Left renal pelvis (tissue), 4 donors: Measurements from ENCODE around the gene NALCN. TPM values are rescaled to one million over a fixed set of nuclear protein-coding genes. Genes with fewer than 3 reads are reported as not detected.
"Not testable (repeated sequence)": the region's sequence is repeated elsewhere in the genome, so short reads cannot be mapped to it uniquely, and the experiment has no call there.

ENCODE experiments used
- DNase-seq, 4 donors: peaks; one replicate each; pipeline ENCODE4 v3.0.0-alpha.2; 2013; ENCODE audit warnings: low read depth in 4 of 4, low spot score in 3 of 4
- polyA plus RNA-seq, 4 donors: library from polyadenylated mRNA; unstranded; fragments of 120-200 nt; gene quantifications; one replicate each; pipeline ENCODE4 v1.2.1, GENCODE V29; 2013; ENCODE audit not compliant: insufficient read length in 4 of 4

Gene NALCN
- polyA plus RNA-seq, 4 donors = 1.2 to 2.2 (median 1.5) TPM

DNA sequence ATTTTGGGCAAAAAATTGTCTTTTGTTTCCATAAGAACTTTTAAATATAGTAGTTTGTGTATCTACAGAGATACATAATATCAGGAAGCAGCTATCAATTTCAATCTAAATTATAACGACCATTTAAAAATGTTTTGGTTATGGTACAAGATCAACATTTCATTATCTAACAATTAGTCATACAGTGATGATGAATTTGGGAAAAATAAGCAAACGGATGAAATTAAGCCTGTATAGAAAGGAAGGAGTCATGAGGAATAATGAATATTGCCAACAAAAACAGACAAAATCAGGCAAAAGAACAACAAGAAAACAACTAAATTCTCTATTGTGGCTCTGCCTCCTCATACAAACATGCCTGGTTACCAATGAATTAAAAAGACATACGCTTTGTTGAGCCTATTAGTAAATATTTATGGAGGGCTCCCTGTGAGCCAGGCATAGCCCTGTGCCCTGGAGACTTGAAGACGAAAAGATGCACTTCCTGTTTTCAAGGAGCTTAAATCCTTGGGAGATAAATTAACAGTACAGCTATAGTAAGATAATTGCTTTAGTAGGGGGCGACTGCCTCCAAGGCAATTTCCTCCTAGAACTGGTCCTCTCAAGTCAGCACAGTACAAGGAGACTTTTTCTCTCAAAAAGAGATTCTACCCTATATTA, 73.0 kb downstream of the NALCN start:
- no peak for DNase-seq

GRCh38 chr13:101341464-101341863, 74.8 kb downstream of the NALCN start:
- no peak for DNase-seq

DNA sequence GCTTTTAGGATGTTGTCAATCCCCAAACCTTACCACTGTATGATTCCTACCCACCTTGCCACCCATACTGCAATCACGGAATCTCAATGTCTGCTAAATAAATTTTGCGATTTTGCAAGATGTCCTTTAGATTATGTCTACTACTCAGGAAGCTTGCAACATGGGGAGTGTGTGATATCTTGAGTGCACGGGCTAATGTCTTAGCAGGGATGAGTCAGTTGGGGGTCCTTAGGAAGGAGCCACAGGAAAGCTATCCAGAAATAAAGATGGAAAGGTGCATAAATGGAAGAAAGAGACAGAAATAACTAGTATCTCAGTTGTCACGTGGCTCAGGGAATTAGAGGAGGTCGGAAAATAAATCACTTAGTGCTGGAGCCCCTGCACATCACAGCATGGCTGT, 77.1 kb downstream of the NALCN start:
- no peak for DNase-seq

- DNase-seq = no peak
Observed at GRCh38 chr13:101332583-101332982, 83.7 kb downstream of the NALCN start.

DNA sequence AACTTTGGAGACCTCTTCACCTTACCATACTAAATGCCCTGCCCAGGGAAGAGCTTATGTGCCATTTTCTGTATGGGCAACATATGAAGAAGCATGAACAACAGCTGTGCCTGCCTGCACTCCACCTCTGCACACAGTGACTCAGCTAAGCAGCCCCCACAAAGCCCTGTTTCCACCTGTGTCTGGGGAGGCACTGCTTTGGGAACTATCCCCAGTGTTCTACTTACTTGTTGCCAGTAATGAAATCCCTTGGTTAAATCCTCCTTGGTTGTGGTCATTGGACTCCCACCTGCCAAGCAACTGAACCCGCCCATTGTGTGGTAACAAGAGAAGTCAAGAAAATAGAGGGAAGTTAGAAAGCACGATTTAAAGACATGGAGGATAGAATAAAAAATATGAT, 84.6 kb downstream of the NALCN start:
- DNase-seq = no peak

DNA sequence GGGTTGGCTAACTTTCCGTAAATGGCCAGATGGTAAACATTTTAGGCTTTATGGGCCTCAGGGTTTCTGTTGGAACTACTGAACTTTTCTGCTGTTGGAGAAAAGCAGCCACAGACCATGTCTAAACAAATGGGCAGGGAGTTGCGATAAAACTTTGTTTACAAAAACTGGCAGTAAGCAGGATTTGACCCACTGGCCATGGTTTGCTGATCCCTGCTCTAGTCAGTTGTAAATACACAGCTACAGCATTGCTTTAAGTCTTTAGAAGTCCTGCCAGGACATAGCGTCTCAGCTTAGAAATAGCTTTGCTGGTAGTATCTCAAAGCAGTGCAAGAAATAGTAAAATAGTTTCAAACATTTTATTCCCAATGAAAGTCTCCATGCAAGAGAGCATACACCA, 88.4 kb downstream of the NALCN start:
- peak in 2 of 4 donors; percentile 4 to 7 for DNase-seq

DNA sequence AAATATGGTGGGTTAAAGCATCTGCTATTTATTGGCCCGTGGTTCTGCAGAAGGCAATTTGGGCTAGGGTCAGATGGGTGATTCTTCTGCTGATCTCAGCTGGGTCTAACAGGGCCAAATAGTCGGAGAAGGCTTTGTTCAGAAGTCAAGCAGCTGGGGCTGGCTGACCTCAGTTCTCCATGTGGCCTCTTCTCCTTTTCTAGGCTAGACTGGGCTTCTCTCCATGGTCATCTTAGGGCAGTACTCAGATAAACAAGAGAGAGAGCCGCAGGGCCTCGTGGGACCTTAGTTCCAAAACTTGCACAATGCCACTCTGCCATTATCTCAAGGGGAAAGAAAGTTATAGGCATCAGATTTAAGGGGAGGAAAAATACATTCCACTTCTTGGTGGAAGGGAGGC, 89.6 kb downstream of the NALCN start:
- no peak for DNase-seq

DNA sequence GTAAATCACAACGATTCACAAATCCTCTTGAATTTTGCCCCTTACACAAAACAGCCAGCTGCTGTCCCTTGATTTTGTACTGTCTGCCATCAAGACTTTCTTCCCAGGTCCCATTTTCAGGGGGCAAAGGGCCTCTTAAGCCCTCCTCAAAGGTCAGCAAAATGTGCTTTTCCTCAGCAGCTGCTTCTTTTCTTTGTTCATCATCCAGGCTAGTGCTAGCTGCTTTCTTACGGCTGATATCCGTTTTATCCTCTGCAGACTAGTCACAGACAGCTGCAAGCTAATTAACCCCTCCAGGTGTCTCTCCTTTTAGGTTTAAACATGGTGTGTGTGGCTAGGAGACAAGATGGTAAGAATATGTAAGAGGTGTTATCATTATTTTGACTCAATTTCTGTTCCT, 90.9 kb downstream of the NALCN start:
- no peak for DNase-seq

DNA sequence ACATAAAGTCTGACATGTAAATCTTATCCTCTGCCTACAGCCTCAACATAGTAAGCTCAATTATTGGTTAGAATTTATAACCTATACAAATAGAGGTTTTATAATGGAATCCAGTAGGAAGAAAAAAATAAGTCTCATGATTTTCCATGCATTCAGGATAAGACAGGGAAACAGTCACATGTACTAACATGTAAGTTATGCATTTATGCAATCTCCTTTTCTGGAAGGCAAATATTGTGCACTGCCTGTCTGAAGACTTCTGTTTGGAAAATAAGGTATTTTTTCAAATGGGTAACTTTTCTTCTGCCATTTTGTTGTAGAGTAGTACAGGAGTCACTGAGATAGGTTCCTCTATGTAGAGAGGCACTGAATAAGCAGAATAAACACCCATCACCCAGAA, 92.7 kb downstream of the NALCN start:
- no peak for DNase-seq

DNA sequence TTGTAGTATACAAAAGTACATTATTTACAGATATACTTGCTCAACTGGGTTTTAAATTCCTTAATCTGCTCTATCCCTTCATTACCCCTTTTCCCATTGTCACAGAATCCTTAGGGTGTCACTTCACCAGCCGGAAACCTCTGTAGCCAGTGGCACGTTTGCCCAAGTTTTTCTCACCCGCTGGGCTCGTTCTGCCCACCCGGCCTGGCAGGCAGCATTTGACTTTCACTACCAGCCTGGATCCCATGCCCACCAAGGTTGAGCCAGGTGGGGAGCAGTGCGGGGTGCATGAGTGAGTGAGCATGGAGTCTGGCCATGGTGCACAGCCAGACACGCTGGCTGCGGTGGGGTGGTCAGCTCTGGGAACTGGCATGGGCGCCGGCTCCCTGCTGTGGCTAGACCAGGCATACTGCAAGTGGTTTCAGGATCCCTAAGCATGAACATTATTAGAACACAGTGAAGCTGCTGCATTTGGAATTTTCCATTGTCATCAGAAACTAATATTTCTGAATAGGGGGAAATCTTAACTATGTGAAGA, 98.3 kb downstream of the NALCN start:
- DNase-seq = no peak

DNA sequence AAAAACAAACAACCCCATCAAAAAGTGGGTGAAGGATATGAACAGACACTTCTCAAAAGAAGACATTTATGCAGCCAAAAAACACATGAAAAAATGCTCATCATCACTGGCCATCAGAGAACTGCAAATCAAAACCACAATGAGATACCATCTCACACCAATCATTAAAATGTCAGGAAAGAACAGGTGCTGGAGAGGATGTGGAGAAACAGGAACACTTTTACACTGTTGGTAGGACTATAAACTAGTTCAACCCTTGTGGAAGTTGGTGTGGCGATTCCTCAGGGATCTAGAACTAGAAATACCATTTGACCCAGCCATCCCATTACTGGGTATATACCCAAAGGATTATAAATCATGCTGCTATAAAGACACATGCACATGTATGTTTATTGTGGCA, 102.8 kb downstream of the NALCN start:
- not testable (repeated sequence) for DNase-seq

GRCh38 chr13:101309014-101309619, 107.2 kb downstream of the NALCN start:
- DNase-seq = no peak

DNA sequence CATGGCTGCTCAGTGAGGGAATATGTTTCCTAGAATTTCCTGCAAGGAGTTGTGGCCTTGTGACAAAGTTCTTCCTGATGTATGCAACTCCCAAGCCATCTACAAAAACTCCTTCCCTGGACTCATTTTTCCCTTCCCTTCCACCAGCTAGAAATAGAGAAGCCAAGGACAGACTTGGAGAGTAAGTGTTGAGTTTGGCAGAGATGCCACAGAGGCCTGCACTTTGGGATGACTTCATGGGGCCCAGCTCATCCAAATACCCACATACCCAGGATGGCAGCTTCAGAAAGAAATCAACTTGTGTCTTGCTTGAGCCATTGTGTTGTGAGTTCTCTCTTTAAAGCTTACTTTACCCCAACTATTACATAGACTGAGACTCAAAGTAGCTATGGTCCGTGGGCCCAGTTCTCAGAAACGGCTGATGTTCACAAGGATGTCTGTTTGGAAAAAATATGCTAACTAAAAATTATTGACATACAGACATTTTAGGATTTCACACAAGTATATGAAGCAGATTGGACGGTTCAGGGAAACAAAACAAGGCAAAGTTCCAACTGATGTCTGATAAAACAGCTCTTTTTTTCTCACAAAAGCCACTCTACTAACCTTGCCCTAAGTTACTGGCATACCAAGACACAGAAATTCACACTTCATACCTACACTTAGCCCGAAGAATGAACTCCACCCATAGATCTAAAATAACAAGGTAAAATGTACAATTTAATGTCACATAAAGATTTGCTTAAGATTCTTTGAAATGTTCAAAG, 107.9 kb downstream of the NALCN start:
- no peak for DNase-seq

DNA sequence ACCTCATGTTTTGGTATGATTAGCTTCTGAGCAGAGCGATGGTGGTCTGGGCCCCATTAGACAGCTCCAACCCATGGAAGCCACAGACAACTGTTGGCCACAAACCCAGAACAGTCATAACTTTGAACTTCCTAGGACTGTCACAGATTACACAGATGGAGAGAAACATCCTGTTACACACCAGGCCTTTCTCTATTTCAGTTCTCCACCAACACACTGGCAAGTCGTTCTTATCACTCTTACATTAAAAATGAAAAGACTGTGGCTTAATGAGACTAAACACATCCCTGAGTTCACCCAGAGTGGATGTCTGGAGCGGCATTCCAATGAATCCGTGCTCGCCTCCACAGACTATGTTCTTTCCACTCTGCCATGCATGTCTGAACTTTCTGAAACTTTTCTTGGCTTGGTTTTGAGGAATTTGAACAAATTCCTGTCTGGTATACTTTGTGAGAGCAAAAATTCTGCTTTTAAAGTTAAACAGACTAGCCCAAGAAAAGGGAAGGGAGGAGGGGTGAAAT, 109.1 kb downstream of the NALCN start:
- DNase-seq = no peak

DNA sequence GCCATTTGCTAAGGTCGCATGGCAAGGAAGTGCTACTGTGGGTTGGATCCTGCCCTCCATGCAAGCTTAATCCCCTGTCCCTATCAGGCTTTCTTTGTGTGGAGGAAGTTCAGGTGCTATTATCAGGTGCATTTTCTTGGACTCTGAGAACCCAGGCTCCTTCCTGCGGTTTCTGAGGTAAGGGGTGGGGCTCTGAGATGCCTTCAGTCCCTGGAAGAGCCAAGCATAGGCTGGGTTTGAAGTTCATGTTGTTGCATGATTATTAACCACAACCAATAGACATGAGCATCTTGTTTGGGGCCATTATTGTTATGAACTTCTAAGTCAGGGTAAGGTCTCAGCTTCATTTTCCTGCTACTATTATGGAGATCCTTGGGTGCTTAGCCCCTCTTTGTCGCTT, 109.5 kb downstream of the NALCN start:
- DNase-seq = no peak

GRCh38 chr13:101305981-101306411, 110.3 kb downstream of the NALCN start:
- no peak for DNase-seq

GRCh38 chr13:101303521-101303920, 112.8 kb downstream of the NALCN start:
- DNase-seq = no peak

- DNase-seq = no peak
Observed at GRCh38 chr13:101301053-101301452, 115.3 kb downstream of the NALCN start.

DNA sequence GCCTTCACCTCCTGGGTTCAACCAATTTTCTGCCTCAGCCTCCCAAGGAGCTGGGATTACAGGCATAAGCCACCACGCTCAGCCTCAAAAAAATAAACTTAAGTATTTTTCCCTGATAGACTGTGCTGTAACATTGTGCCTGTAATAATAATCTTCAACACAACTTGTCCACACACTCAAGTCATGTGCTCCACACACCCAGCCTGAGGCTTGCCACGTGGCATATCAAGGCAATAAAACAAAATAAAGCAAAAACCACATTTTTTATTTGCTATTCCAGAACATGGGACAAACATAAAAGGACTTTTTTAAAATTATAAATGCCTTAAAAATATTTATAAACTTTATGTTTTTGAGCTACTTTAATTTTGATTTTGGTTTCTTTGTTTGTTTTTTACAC, 115.8 kb downstream of the NALCN start:
- DNase-seq = no peak

DNA sequence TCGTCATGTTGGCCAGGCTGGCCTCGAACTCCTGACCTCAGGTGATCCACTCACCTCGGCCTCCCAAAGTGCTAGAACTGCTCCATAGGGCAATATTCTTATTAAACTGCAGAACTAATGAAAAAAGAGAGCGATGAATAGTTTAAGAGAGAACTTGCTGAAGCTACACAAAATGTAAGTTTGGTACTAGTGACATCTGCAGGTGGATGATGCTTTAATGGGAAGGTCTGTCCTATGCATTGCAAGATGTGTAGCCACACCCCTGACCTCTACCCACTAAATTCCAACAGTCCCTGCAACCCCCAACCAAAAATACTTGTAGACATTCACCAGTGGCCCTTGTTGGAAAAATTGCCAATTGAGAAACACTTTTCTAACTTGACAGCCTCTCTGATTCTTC, 117.8 kb downstream of the NALCN start:
- no peak for DNase-seq

- no peak for DNase-seq
Observed at GRCh38 chr13:101297794-101298193, 118.5 kb downstream of the NALCN start.
